ENCODE results near the gene EIF4G3.

GRCh38 chr1:21089299-21089698, 87.4 kb downstream of the EIF4G3 start:
- TF ChIP-seq POLR2A (IDR thresholded peaks at IDR 0.05): no peak
- TF ChIP-seq CTCF (IDR thresholded peaks at IDR 0.05): no peak
